ENCODE data around the gene PRPF19.

PRPF19 gene

DNA sequence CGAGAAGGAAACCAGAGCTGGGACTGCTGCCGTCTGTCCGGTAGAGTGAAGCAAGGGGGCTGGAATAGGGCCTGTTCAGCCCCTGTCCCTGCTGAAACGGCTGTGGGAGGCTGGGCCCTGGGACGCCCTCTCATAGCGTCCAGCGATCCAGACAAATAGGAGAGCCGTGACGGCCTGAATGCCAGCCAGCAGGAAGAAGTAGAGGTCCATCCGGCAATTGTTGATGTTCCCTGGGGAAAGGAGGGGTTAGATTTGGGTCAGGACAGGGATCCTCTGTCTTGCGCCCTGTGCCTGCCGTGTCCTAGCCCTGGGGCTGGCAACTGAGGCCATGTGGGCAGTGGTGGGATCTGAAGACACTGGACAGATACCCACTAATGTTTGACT is 30.8 kb upstream of the PRPF19 start:
- DNase-seq = no peak

GRCh38 chr11:60936467-60937143 is 30.2 kb upstream of the PRPF19 start:
- no peak for DNase-seq

DNA sequence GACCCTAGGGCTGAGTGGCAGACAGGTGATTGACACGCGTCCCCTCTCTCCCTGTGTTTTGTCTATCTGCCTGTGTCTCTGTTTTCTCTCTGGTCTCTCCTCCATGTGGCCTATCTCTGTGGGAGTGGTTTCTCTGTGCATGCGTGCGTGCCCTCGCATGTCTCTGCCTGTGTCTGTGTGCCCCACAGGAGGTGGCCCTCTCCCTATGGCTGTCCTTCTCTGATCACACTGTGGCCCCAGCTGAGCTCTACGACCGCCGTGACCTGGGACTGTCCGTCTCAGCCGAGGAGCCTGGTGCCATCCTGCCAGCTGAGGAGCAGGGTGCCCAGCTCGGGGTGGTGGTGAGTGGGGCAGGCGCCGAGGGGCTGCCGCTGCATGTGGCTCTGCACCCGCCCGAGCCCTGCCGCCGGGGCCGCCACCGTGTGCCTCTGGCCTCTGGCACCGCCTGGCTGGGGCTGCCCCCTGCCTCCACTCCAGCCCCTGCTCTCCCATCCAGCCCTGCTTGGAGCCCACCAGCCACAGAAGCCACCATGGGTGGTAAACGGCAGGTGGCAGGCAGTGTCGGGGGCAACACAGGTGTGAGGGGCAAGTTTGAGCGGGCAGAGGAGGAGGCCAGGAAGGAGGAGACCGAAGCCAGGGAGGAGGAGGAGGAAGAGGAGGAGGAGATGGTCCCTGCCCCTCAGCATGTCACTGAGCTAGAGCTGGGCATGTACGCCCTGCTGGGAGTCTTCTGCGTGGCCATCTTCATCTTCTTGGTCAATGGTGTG is 29.5 kb upstream of the PRPF19 start:
- no peak for DNase-seq

- no peak for DNase-seq
These were observed 28.6 kb upstream of the PRPF19 start for GRCh38 chr11:60934790-60935605.

GRCh38 chr11:60934124-60934789 is 27.9 kb upstream of the PRPF19 start:
- no peak for DNase-seq

GRCh38 chr11:60933416-60934123 is 27.2 kb upstream of the PRPF19 start:
- DNase-seq = no peak

DNA sequence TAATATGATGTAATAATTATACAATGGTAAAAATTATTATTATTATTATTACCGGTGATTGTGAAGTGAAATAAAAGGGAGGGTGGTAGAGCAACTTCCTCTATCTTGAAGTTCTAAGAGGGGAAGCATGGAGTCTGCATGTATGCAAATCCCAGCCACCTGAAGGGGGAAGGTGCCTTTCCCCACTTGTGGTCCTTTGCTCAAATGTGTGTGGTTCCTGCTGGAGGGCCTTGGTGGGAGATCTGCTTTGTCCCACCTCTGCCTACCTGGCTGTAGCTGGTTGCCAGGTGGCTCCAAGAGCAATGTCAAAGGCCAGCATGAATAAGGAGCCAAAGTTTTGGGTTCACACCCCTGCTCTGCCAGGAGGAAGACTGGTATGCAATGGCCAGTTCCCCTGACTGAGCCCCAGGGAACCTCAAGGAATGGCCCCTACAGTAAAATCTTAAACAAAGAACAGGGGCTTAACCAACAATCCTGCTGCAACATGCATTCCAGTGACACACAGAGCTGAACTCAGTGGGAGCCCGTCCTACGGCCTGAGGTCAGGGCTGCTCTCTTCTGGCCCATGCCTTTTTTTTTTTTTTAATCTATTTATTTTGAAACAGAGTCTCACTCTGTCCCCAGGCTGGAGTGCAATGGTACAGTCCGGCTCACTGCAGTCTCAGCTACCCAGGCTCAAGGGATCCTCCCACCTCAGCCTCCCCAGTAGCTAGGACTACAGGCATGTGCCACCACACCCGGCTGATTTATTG is 26.4 kb upstream of the PRPF19 start:
- DNase-seq = no peak

DNA sequence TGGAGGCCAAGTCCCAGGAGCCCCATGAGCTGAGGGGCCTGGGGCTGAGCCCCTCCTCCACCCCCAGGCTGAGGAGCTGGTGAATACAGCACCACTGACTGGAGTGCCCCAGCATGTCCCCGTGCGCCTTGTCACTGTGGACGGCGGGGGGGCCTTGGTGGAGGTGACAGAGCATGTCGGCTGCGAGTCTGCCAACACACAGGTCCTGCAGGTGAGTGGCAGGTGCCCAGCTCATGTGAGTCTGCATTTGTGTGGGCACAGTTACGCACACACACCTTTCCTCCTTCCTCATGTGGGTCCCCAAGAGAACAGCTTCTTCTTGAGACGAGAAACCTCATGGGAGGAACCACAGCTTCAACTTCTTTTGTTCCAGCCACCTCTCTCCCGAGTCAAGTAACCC is 25.5 kb upstream of the PRPF19 start:
- DNase-seq = peak in 1 of 2 donors; percentile 71

- no peak for DNase-seq
These were observed 24.0 kb upstream of the PRPF19 start for GRCh38 chr11:60930394-60930793.

DNA sequence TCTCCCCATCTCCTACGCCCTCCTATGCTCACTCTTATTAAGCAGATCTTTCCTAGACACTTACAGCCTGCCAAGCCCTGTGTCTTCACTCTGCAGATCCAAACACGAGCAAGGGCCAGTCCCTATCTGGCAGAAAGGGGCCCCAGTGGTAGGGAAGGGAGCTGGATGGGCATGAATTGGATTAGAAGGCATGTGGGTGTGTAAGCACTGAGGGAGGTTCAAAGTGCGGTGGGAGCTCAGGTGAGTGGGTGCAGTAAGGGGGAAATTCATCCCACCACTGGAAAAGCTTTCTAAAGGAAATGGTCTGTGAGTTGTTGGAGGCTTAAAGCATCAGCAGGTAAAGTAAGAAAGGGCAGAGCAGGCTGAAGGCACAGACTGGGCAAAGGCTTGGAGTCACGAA is 23.4 kb upstream of the PRPF19 start:
- no peak for DNase-seq

GRCh38 chr11:60928563-60929001 is 22.2 kb upstream of the PRPF19 start:
- DNase-seq = no peak

DNA sequence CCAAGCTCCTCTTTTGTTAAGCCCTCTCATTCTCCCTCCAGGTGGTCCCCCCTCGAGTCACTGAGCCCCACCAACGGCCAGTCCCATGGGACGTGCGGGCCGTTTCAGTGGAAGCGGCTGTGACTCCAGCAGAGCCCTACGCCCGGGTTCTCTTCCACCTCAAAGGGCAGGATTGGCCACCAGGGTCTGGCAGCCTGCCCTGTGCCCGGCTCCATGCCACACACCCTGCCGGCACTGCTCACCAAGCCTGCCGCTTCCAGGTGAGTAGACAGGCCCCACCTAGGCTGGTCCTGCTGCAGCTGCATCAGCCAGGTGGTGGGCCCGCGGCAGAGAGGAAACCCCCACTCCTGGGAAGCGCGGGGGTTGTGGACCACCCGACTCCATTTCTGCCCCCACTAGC is 21.2 kb upstream of the PRPF19 start:
- DNase-seq = no peak

DNA sequence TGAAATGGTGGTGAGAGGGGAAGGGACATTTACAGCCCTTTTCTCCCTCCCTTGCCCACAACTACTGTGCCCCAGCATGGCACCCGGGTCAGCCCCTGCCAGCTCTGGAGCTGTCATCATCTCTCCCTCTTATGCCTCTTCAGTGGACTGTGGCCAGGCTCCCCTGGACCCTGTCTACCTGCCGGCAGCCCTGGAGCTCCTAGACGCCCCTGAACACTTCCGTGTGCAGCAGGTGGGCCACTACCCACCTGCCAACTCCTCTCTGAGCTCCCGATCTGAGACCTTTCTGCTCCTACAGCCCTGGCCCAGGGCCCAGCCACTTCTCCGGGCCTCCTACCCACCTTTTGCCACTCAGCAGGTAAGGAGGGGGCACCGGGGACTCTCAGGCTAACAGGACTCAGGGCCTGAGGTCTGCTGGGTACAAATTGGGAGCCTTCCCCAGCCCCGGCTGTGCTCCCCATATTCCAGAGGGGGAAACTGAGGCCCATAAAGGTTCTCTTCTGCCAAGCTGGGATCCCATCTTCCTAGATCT is 20.7 kb upstream of the PRPF19 start:
- DNase-seq = no peak

- DNase-seq = no peak
These were observed 20.1 kb upstream of the PRPF19 start for GRCh38 chr11:60926500-60926899.

DNA sequence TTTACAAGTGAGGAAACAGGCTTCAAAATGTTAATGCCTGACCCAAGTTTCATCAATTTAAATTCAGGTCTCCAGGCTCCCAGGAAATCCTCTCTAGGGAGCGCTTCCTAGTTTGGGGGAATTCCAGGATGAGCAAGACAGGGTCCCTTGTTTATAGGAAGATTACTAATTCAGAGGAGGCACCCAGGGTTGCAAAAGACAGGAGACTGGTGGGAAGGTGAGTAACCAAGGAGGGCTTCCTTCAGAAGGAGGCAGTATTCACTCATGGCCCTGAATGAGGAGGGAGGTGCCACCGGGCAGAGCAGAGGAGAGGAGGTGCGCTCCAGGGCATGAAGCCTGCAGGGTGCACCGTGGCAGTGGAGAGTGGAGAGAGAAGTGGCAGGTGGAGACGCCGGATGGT is 19.5 kb upstream of the PRPF19 start:
- no peak for DNase-seq

DNA sequence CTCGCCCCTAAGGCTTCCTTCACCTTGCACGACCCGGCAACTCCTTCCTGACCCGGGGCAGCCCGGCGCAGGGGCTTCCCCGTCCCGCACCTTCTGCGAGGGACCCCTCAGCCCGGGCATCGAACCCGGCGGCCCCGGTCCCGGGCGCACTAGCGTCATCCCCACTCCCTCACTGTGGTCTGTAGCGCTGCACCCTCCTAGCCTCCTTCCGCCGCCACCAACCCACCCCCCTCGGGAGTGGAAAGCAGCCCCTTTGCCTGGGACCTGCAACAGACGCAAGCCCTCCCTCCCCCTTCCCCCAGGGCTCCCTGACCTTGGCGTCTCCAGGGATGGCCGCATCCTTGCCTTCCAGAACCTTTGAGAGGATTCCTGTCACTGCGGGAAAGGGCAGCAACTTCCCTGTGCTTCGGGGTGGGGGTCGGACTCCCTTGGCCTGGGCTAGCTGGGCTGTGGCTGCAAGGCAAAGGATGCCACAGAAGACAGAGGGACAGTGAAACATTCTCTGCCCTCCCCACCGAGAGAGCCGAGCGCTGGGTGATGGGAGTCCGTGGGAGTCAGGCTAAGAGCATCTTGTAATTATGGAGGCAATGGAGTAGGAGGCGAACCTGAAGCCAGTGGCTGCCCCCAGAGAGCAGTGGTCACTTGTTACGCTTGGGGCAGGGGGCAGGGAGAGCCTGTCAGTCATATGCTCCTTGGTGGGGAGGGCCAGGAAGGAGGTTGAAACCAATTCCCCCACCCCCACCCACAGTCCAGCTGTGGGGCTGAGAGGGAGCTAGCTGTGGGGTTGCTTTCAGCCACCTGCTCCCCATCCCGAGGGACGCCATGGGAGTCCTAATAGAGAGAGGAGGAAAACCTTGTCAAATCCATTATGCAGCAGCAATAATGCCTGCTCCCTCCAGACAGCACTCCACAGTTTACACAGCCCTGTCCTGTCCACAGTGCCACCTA is 18.8 kb upstream of the PRPF19 start:
- no peak for DNase-seq

DNA sequence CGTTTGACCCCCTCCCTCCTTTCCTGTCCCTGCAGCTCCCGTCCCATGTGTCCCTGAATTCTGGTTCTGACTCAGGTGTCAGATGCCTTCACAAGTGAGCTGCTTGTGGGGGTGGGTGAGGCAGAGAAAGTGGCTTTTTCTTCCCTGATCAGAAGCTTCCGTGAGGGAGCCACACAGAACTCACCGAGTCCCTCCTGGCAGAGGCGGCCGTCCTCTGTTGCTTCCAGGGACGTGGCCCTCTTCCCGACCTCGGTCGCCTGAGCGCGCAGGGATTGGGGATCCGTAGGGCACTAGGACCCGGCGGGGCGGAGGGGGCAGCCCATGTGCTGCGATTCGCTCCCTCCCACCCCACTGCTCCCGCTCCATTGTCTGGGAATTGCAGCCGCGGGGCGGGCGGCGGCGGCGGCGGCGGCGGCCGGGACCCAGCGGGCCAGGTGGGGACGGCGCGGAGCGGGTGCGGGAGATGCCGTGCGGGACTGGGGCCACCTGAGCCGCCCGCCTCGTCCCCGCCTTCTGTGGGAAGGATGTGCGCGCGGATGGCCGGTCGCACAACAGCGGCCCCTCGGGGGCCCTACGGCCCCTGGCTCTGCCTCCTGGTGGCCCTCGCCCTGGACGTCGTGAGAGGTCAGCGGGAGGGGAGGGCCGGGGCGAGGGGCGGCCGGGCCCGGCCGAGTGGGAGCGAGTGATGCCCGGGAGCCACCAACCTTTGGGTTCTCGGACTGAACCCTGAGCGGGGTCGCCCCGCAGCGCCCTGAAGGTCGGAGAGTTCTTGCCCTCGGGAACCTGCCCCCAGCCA is 17.9 kb upstream of the PRPF19 start, which contains the start of gene TMEM132A:
Gene TMEM132A (plus strand): TSS at position 351 of the 796 bp plus-strand sequence. CDS start 174 bp downstream, at position 525.
- no peak for DNase-seq

GRCh38 chr11:60923800-60924109 is 17.4 kb upstream of the PRPF19 start:
- no peak for DNase-seq

DNA sequence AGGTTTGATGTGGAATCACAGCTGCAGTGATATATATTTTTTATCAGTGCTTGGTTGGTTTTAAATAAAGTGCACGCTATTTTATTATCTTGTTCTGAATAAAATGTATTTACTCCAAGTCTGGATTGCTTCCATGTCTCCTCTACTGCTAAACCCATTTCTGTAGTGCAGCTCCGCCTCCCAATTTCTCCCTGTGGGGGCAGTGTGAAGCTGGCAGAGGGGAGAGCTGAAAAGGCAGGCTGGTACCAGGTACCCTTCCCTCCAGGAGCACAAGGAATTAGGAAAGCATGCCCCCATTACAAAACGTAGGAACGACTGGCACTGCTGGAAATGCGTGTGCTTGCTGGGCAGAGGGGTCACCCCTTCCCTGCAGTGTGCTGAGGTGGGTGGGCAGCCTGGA is 16.9 kb upstream of the PRPF19 start:
- DNase-seq = no peak

All from CD4-positive, alpha-beta T cell treated with Interleukin-1 beta for 1 hour (primary cell).